Neuronal stem cell (in vitro differentiated cells): ENCODE data around the gene DNAH1.

Source experiments
- DNase-seq: peaks from one replicate; pipeline ENCODE4 v3.0.0-alpha.2; 2013; ENCODE audit warnings: low spot score
- H2AFZ ChIP-seq: one replicate; pipeline ENCODE4 v1.6.1; 2013; ENCODE audit warnings: mild to moderate bottlenecking, low read length, inconsistent platforms
- H2AK5ac ChIP-seq: 2 replicates; pipeline ENCODE4 v1.6.1; 2013; ENCODE audit warnings: low read depth, mild to moderate bottlenecking, inconsistent platforms, low read length, moderate library complexity, mixed read lengths
- H2BK120ac ChIP-seq: 2 replicates; pipeline ENCODE4 v1.6.1; 2013; ENCODE audit warnings: low read depth, mild to moderate bottlenecking, inconsistent platforms, low read length, moderate library complexity, mixed read lengths
- H2BK12ac ChIP-seq: one replicate; pipeline ENCODE4 v1.6.1; 2013; ENCODE audit warnings: low read length, inconsistent platforms
- H2BK15ac ChIP-seq: 2 replicates; pipeline ENCODE4 v1.6.1; 2013; ENCODE audit warnings: mild to moderate bottlenecking, low read length, inconsistent platforms, mixed read lengths
- H2BK5ac ChIP-seq: one replicate; pipeline ENCODE4 v1.6.1; 2013; ENCODE audit warnings: inconsistent platforms, mild to moderate bottlenecking, low read length, moderate library complexity
- H3K14ac ChIP-seq: one replicate; pipeline ENCODE4 v1.6.1; 2013; ENCODE audit warnings: low read length, inconsistent platforms
- H3K18ac ChIP-seq: 2 replicates; pipeline ENCODE4 v1.6.1; 2013; ENCODE audit warnings: low read length, inconsistent platforms
- H3K23ac ChIP-seq: 2 replicates; pipeline ENCODE4 v1.6.1; 2013; ENCODE audit warnings: low read depth, mild to moderate bottlenecking, mixed read lengths, low read length, inconsistent platforms; ENCODE audit not compliant: poor library complexity
- H3K27ac ChIP-seq: replicated peaks from 3 replicates; pipeline ENCODE4 v1.5.1; 2013; ENCODE audit warnings: low read length, inconsistent platforms
- H3K27me3 ChIP-seq, 3 experiments: 2 replicates each; pipeline ENCODE4 v1.6.1; 2013; ENCODE audit warnings: low read length in 3 of 3, mild to moderate bottlenecking in 2 of 3, inconsistent platforms in 1 of 3, low read depth in 1 of 3, mixed read lengths in 1 of 3, moderate library complexity in 1 of 3; ENCODE audit not compliant: control insufficient read depth in 3 of 3, insufficient read depth in 3 of 3
- H3K36me3 ChIP-seq, 2 donors: replicated peaks in 1 of 2; 2 replicates each; pipeline ENCODE4 v1.6.1; 2013; ENCODE audit warnings: low read length in 2 of 2; ENCODE audit not compliant: control insufficient read depth in 2 of 2, insufficient read depth in 2 of 2
- H3K4ac ChIP-seq: 2 replicates; pipeline ENCODE4 v1.6.1; 2013; ENCODE audit warnings: inconsistent platforms, mild to moderate bottlenecking, low read length, moderate library complexity
- H3K4me1 ChIP-seq, 2 donors: 1 replicate in 1 of 2; 2 replicates in 1 of 2; pipeline ENCODE4 v1.6.1; 2013; ENCODE audit warnings: low read length in 2 of 2, low read depth in 1 of 2; ENCODE audit not compliant: control insufficient read depth in 2 of 2, insufficient read depth in 1 of 2
- H3K4me2 ChIP-seq: one replicate; pipeline ENCODE4 v1.6.1; 2013; ENCODE audit warnings: mild to moderate bottlenecking, low read length, inconsistent platforms; ENCODE audit not compliant: insufficient read depth, poor library complexity, severe bottlenecking
- H3K4me3 ChIP-seq, 2 donors: 2 replicates each; pipeline ENCODE4 v1.5.1; 2013; ENCODE audit warnings: low read length in 2 of 2, mild to moderate bottlenecking in 2 of 2, inconsistent platforms in 1 of 2, moderate library complexity in 1 of 2
- H3K79me1 ChIP-seq: one replicate; pipeline ENCODE4 v1.6.1; 2013; ENCODE audit warnings: low read depth, mild to moderate bottlenecking, inconsistent platforms, low read length, moderate library complexity
- H3K9ac ChIP-seq: one replicate; pipeline ENCODE4 v1.6.1; 2013; ENCODE audit warnings: mild to moderate bottlenecking, low read depth, low read length, inconsistent platforms; ENCODE audit not compliant: poor library complexity
- H3K9me3 ChIP-seq, 2 donors: replicated peaks in 1 of 2; 2 replicates each; pipeline versions ENCODE3 to v1.6.1; 2013; ENCODE audit warnings: low read length in 2 of 2, mild to moderate bottlenecking in 2 of 2, inconsistent platforms in 1 of 2, low read depth in 1 of 2, mixed read lengths in 1 of 2, moderate library complexity in 1 of 2; ENCODE audit not compliant: control insufficient read depth in 2 of 2, insufficient read depth in 1 of 2
- H4K8ac ChIP-seq: one replicate; pipeline ENCODE4 v1.6.1; 2013; ENCODE audit warnings: low read depth, mild to moderate bottlenecking, inconsistent platforms, low read length, moderate library complexity
- H4K91ac ChIP-seq: one replicate; pipeline ENCODE4 v1.6.1; 2013; ENCODE audit warnings: low read length, low read depth, mild to moderate bottlenecking, inconsistent platforms; ENCODE audit not compliant: poor library complexity
- WGBS, 2 donors: extraction: QIAGEN DNeasy Blood & Tissue Kit; methylation state at CpG; one replicate each; pipeline ENCODE4 v1.1.7; 2013; ENCODE audit warnings: missing lambda C conversion rate in 2 of 2, mixed read lengths in 1 of 2; ENCODE audit not compliant: insufficient read length in 2 of 2, insufficient replicate concordance in 1 of 2; ENCODE audit errors: extremely low coverage in 2 of 2; 5-methylcytosine and 5-hydroxymethylcytosine counted together

DNAH1 gene

DNA sequence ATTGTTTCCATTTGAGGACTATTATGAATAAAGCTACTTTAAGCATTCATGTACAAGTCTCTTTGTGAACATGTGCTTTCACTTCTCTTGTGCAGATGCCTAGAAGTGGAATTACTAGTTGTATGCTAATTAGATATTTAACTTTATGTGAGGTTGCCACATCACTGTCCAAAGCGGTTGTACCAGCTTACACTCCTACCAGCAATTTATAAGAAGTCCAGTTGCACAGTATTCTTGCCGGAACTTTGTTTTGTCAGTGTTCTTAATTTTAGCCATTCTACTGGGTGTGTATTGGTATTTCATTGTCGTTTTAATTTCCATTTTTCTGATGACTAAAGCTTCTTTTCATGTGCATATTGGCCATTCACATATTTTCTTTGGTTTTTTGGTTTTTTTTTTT is 99.7 kb downstream of the DNAH1 start:
- Histone ChIP-seq H2BK5ac (no peak overlapping the region), H3K4me2 (no peak overlapping the region), H2BK120ac (no peak overlapping the region), H4K91ac (no peak overlapping the region), H3K79me1 (no peaks in the 10 kb centered on the region), H3K27me3 (no peaks in the 10 kb centered on the region), H3K4me1 (peaks cover 8 to 12% of the 10 kb centered on the region in 2 donors), H3K36me3 (no peaks in the 10 kb centered on the region), H3K9me3 (no peaks in the 10 kb centered on the region), H2BK12ac (no peak overlapping the region), H3K23ac (no peak overlapping the region), H2AFZ (no peak overlapping the region), H4K8ac (no peak overlapping the region), H3K9ac (no peak overlapping the region), H3K18ac (no peak overlapping the region), H3K14ac (no peak overlapping the region), H3K4ac (no peak overlapping the region), H3K4me3 (no peak overlapping the region), H2BK15ac (no peak overlapping the region), H3K27ac (no peak overlapping the region), H2AK5ac (no peak overlapping the region)
- no peak for DNase-seq
- no CpG with 5 or more reads among the region's 3 CpGs for WGBS, 2 donors

- H2BK5ac ChIP-seq: no peak overlapping the region
- no peaks in the 10 kb centered on the region for H3K36me3 ChIP-seq
- H3K4me2 ChIP-seq: no peak overlapping the region
- no peak overlapping the region for H4K91ac ChIP-seq
- H3K9ac ChIP-seq: no peak overlapping the region
- DNase-seq: no peak
- no peaks in the 10 kb centered on the region for H3K27me3 ChIP-seq
- no peak overlapping the region for H3K23ac ChIP-seq
- H3K18ac ChIP-seq: no peak overlapping the region
- no peaks in the 10 kb centered on the region for H3K79me1 ChIP-seq
- no peak overlapping the region for H2BK15ac ChIP-seq
- H4K8ac ChIP-seq: no peak overlapping the region
- no peak overlapping the region for H2AK5ac ChIP-seq
- H2BK120ac ChIP-seq: no peak overlapping the region
- no peak overlapping the region for H3K27ac ChIP-seq
- H2BK12ac ChIP-seq: no peak overlapping the region
- H3K4me3 ChIP-seq: no peak overlapping the region
- no peaks in the 10 kb centered on the region for H3K4me1 ChIP-seq
- no peak overlapping the region for H3K4ac ChIP-seq
- no peak overlapping the region for H3K14ac ChIP-seq
- H2AFZ ChIP-seq: no peak overlapping the region
- no peaks in the 10 kb centered on the region for H3K9me3 ChIP-seq
- no CpG with 5 or more reads among the region's 2 CpGs for WGBS, 2 donors
These were observed 104.3 kb downstream of the DNAH1 start for GRCh38 chr3:52420388-52420787.

DNA sequence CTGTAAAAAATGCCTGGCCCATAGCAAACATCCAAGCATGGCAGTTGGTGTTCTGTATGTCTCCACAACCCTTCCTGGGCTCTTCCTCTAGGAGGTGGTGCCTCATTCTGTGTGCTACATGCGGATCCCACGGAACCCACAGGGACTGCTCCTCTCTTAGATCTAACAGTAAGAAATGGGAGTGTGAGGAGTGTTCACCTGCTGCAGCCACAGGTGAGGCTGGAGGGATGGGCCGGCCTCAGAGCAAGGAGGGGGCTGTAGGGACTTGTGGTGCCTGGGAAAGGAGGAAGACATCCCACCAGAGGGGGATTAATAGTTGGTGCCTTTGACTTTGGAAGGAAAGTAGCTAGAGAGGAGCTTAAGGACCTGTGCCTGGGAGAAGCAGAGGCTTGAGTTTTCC is 106.5 kb downstream of the DNAH1 start:
- H3K9me3 ChIP-seq: no peaks in the 10 kb centered on the region
- no peak overlapping the region for H2AK5ac ChIP-seq
- no peak overlapping the region for H3K14ac ChIP-seq
- H2BK5ac ChIP-seq: no peak overlapping the region
- H3K27me3 ChIP-seq: no peaks in the 10 kb centered on the region
- H3K9ac ChIP-seq: no peak overlapping the region
- H3K79me1 ChIP-seq: no peaks in the 10 kb centered on the region
- no peak overlapping the region for H2BK12ac ChIP-seq
- H3K27ac ChIP-seq: no peak overlapping the region
- no peak overlapping the region for H2AFZ ChIP-seq
- H3K4me2 ChIP-seq: no peak overlapping the region
- H3K36me3 ChIP-seq: no peaks in the 10 kb centered on the region
- H4K91ac ChIP-seq: no peak overlapping the region
- no peak overlapping the region for H3K18ac ChIP-seq
- no peaks in the 10 kb centered on the region for H3K4me1 ChIP-seq
- no peak for DNase-seq
- no peak overlapping the region for H3K4me3 ChIP-seq
- H2BK120ac ChIP-seq: no peak overlapping the region
- no CpG with 5 or more reads among the region's 3 CpGs for WGBS, 2 donors
- no peak overlapping the region for H4K8ac ChIP-seq
- no peak overlapping the region for H3K23ac ChIP-seq
- no peak overlapping the region for H3K4ac ChIP-seq
- H2BK15ac ChIP-seq: no peak overlapping the region

GRCh38 chr3:52423173-52423572 is 107.1 kb downstream of the DNAH1 start:
- no peak overlapping the region for H2BK120ac ChIP-seq
- no peak overlapping the region for H3K9ac ChIP-seq
- no peak overlapping the region for H2BK12ac ChIP-seq
- DNase-seq: no peak
- no peaks in the 10 kb centered on the region for H3K27me3 ChIP-seq
- H3K9me3 ChIP-seq: no peaks in the 10 kb centered on the region
- no peak overlapping the region for H3K4me3 ChIP-seq
- no peak overlapping the region for H3K23ac ChIP-seq
- no peak overlapping the region for H3K4me2 ChIP-seq
- H3K4ac ChIP-seq: no peak overlapping the region
- H3K4me1 ChIP-seq: no peaks in the 10 kb centered on the region
- H2BK5ac ChIP-seq: no peak overlapping the region
- no peak overlapping the region for H2AFZ ChIP-seq
- no peak overlapping the region for H2AK5ac ChIP-seq
- H3K27ac ChIP-seq: no peak overlapping the region
- H3K18ac ChIP-seq: no peak overlapping the region
- no peak overlapping the region for H4K8ac ChIP-seq
- H3K79me1 ChIP-seq: no peaks in the 10 kb centered on the region
- no peak overlapping the region for H4K91ac ChIP-seq
- no peak overlapping the region for H2BK15ac ChIP-seq
- H3K14ac ChIP-seq: no peak overlapping the region
- H3K36me3 ChIP-seq: no peaks in the 10 kb centered on the region
- WGBS, 2 donors: no CpG with 5 or more reads among the region's 5 CpGs
